COLO829 (cell line): ENCODE data around the gene SCG5.

ENCODE experiments used
- DNase-seq: peaks from one replicate; pipeline ENCODE4 v3.0.0; 2012; ENCODE audit warnings: low spot score

The SCG5 gene

GRCh38 chr15:32723171-32723948 is 81.8 kb downstream of the SCG5 start:
- DNase-seq = no peak

- no peak for DNase-seq
Observed at GRCh38 chr15:32729700-32730395, 88.3 kb downstream of the SCG5 start.

- no peak for DNase-seq
Observed at GRCh38 chr15:32730677-32731654, 89.5 kb downstream of the SCG5 start.

DNA sequence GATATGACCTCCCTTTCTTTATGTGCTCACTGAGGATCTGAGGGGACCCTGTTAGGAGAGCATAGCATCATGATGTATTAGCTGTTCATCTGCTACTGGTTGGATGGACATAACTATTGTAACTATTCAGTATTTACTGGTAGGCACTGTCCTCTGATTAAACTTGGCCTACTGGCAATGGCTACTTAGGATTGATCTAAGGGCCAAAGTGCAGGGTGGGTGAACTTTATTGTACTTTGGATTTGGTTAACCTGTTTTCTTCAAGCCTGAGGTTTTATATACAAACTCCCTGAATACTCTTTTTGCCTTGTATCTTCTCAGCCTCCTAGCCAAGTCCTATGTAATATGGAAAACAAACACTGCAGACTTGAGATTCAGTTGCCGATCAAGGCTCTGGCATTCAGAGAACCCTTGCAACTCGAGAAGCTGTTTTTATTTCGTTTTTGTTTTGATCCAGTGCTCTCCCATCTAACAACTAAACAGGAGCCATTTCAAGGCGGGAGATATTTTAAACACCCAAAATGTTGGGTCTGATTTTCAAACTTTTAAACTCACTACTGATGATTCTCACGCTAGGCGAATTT is 91.2 kb downstream of the SCG5 start:
- no peak for DNase-seq

DNA sequence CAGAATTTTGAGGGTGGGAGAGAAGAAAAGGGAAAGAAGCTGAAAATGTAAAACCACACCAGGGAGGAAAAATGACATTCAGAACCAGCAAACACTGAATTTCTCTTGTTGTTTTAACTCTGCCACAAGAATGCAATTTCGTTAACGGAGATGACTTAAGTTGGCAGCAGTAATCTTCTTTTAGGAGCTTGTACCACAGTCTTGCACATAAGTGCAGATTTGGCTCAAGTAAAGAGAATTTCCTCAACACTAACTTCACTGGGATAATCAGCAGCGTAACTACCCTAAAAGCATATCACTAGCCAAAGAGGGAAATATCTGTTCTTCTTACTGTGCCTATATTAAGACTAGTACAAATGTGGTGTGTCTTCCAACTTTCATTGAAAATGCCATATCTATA is 91.8 kb downstream of the SCG5 start:
- DNase-seq = no peak

- DNase-seq = no peak
Observed at GRCh38 chr15:32735989-32736700, 94.6 kb downstream of the SCG5 start.

- no peak for DNase-seq
Observed at GRCh38 chr15:32736701-32737061, 95.2 kb downstream of the SCG5 start.

GRCh38 chr15:32737304-32737703 is 95.8 kb downstream of the SCG5 start:
- no peak for DNase-seq

DNA sequence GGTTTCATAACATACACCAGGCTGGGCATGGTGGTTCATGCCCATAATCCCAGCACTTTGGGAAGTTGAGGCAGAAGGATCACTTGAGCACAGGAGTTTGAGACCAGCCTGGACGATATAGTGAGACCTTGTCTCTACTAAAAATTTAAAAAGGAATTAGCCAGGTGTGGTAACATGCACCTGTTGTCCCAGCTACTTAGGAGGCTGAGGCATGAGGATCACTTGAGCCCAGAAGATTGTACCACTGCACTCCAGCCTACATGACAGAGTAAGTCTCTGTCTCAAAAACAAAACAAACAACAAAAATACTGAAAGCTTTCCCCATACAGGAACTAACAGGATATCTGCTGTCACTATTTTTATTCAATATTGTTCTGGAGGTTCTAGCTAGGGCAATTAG is 97.2 kb downstream of the SCG5 start:
- no peak for DNase-seq

DNA sequence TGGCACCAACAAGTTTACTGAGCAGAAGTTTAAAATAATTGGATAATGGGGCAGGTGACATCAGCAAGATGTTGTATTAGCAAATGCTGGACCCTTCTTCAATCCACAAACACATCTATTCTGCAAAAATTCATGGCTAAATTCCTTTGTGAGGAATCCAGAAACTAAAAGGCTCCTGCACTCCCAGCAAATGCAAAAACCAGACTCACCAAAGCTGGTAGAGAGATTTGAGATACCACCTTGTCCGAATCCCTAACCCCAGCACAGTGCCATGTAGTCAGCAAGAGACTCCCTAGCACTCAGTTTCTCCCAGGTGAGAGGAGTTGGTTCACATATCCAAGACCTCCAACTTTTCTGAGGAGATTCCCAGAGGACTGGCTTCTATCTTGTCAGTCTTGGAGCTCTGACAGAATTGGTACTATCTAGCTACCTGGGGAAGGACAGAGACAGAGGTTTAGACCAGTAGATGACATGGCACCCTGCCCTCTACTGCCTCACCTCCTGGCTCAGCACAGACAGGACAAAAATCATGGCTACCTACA is 98.1 kb downstream of the SCG5 start:
- no peak for DNase-seq

DNA sequence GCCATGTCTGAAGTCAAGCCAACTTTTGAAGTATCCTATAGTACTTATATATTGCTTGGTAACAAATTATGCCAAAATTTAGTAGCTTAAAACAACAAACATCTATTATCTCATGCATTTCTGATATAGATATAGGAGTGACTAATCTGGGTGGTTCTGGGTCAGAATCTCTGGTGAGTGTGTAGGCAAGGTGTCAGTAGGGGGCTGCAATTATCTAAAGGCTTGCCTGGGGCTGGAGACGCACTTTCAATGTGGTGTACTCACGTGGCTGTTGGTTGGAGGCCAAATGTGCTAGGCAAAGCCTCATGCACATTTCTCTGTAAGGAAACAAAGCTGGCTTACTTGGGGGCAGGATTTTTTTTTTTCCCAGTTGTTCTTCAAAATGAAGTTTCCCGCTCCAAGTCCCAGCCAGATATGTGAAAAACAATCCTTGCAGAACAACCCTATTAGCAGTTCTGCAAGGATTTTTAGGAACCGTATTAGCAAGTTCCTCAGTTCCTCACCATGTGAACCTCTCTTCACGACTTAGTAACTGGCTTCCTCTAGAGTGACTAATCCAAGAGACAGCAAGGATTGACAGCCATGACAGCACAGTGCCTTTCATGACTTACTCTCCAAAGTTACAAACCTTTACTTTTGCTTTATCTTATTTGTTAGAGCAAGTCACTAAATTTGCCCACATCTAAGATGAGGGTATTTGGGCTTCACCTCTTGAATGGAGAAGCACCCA is 102.1 kb downstream of the SCG5 start:
- DNase-seq = no peak

DNA sequence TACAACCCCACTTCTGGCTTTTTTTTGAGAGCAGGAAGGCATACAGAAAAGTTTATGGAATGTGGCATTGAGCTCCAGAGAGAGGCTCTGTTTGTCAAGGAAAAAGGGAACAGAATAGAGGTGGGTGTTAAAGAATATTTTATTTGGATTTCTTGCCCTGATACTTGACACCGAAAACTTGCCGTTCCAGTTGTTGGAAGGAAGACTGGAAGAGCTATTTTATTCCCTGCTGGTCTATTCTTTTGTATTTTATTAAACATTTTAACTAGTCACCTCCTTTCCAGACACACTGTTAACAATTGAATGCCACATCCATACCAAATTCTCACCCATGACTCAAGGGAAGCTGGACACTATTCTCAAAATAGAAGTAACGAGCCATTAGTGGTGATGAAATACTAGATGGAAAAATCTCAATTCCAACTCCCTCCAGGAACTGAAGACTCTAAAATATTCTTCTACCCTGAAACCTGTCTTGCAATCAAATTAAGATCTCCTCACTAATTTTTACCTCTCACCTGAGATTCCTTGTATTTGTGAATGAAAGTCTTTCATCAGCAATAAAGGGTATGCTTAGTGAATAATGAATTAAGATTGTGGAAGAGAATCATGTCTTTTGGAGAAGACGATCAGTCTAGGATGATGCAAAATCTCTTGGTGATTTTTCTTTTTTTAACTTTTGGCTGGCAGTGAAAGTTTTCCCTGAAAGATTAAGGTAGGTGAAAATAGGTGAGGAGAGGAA is 104.8 kb downstream of the SCG5 start:
- no peak for DNase-seq
